Kidney (tissue), 22 donors: ENCODE results near the gene OXNAD1. TPM values are rescaled to one million over a fixed set of nuclear protein-coding genes. Genes with fewer than 3 reads are reported as not detected.

Experiments used
- DNase-seq, 5 donors: peaks; one replicate each; pipeline ENCODE4 v3.0.0-alpha.2; 2013 to 2020
- FAIRE-seq: peaks from 2 replicates; lab custom pipeline; 2012; peaks lifted over from hg19 to GRCh38; lab: Jason Lieb, UNC
- H3K27ac ChIP-seq, 2 donors: one replicate each; pipeline ENCODE4 v1.7.0; 2013; ENCODE audit warnings: low read depth in 2 of 2, low read length in 2 of 2, inconsistent platforms in 1 of 2
- H3K27me3 ChIP-seq: one replicate; pipeline ENCODE4 v1.7.1; 2013; ENCODE audit warnings: low read length, inconsistent platforms; ENCODE audit not compliant: control insufficient read depth, insufficient read depth
- H3K36me3 ChIP-seq, 3 donors: one replicate each; pipeline versions ENCODE4 v1.7.0 to v1.7.1; 2013; ENCODE audit warnings: low read length in 3 of 3, control low read depth in 1 of 3, inconsistent platforms in 1 of 3; ENCODE audit not compliant: insufficient read depth in 3 of 3, control insufficient read depth in 2 of 3
- H3K4me1 ChIP-seq, 3 donors: one replicate each; pipeline versions ENCODE4 v1.7.0 to v1.7.1; 2013; ENCODE audit warnings: low read length in 3 of 3, inconsistent platforms in 1 of 3, low read depth in 1 of 3; ENCODE audit not compliant: control insufficient read depth in 2 of 3, insufficient read depth in 2 of 3
- H3K4me3 ChIP-seq, 3 donors: one replicate each; pipeline versions ENCODE4 v1.7.0 to v1.8.1; 2013; ENCODE audit warnings: low read length in 3 of 3, control low read depth in 1 of 3, inconsistent platforms in 1 of 3
- H3K9ac ChIP-seq, 3 donors: one replicate each; pipeline versions ENCODE4 v1.7.0 to v1.7.1; 2013; ENCODE audit warnings: low read length in 3 of 3, control low read depth in 1 of 3, inconsistent platforms in 1 of 3
- H3K9me3 ChIP-seq, 3 donors: one replicate each; pipeline versions ENCODE4 v1.7.0 to v1.7.1; 2013; ENCODE audit warnings: low read length in 3 of 3, control low read depth in 1 of 3, inconsistent platforms in 1 of 3; ENCODE audit not compliant: control insufficient read depth in 2 of 3, insufficient read depth in 1 of 3
- intact Hi-C: fragments of 100-400 bp; cut with DNase I; formaldehyde crosslinking; loops from one replicate; pipeline ENCODE4 v1.11.1; 2022
- long read RNA-seq, 10 donors: library from polyadenylated mRNA in 1 of 10; unstranded in 1 of 10; transcript quantifications; one replicate each; pipeline ENCODE4 v2.0.0 and lab custom pipeline, GENCODE V29; 2021 to 2026
- polyA plus RNA-seq: library from polyadenylated mRNA; stranded (reverse); fragments of 350-450 nt; fragmentation: Illumina TruSeq; extraction: RNeasy Lipid Tissue Mini Kit (QIAGEN cat#74804); gene quantifications from one replicate; pipeline ENCODE4 v1.2.3, GENCODE V29; 2014; ENCODE audit warnings: low read depth, low replicate concordance; ENCODE audit not compliant: insufficient read depth
- total RNA-seq: library from RNA; stranded (reverse); fragmentation: NEBNext Ultra II Directional; extraction: Animal tissue kit (Norgen Biotek cat#: 25700); gene quantifications from one replicate; pipeline ENCODE4 v1.2.1, GENCODE V29; 2021
- TF ChIP-seq, protein P1 (sequence below): IDR thresholded peaks from 3 replicates; pipeline ENCODE4 v1.5.1; 2012; ENCODE audit warnings: mild to moderate bottlenecking, moderate library complexity, borderline replicate concordance; ENCODE audit not compliant: insufficient read depth; ENCODE audit errors: extremely low read depth
- donor health status: control.
- donor health status: control.
- donor health status: control.
- donor health status: control.
- donor health status: control.
- donor health status: DM: yes; HTN: yes; CAD: no.
- donor health status: Normal renal cell carcinoma (clear cell type).

Gene OXNAD1, protein sequence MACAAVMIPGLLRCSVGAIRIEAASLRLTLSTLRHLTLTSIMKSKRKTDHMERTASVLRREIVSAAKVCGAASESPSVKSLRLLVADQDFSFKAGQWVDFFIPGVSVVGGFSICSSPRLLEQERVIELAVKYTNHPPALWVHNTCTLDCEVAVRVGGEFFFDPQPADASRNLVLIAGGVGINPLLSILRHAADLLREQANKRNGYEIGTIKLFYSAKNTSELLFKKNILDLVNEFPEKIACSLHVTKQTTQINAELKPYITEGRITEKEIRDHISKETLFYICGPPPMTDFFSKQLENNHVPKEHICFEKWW
- 17.3 TPM for total RNA-seq
- polyA plus RNA-seq: 12.7 TPM
- long read RNA-seq, donor 1, partial matches to known transcripts: 0 of 2 reads
- long read RNA-seq, donor 1, other reads (novel, unspliced or antisense): 0 of 2 reads
- long read RNA-seq, donor 2, partial matches to known transcripts: 0 of 3 reads
- long read RNA-seq, donor 2, other reads (novel, unspliced or antisense): 0 of 3 reads
- long read RNA-seq, donor 3, partial matches to known transcripts: 0 of 6 reads
- long read RNA-seq, donor 3, other reads (novel, unspliced or antisense): 0 of 6 reads
- long read RNA-seq, donor 4, partial matches to known transcripts: 0 of 2 reads
- long read RNA-seq, donor 4, other reads (novel, unspliced or antisense): 0 of 2 reads
- long read RNA-seq, donor 5: 0 reads
- long read RNA-seq, donor 6, partial matches to known transcripts: 0 of 3 reads
- long read RNA-seq, donor 6, other reads (novel, unspliced or antisense): 0 of 3 reads
- long read RNA-seq, donor 7, partial matches to known transcripts: 3 of 17 reads
- long read RNA-seq, donor 7, other reads (novel, unspliced or antisense): 6 of 17 reads
- long read RNA-seq, donor 8, partial matches to known transcripts: 21 of 35 reads
- long read RNA-seq, donor 8, other reads (novel, unspliced or antisense): 12 of 35 reads
- long read RNA-seq, donor 9, partial matches to known transcripts: 0 of 1 reads
- long read RNA-seq, donor 9, other reads (novel, unspliced or antisense): 0 of 1 reads
- long read RNA-seq, donor 10, partial matches to known transcripts: 0 of 10 reads
- long read RNA-seq, donor 10, other reads (novel, unspliced or antisense): 5 of 10 reads

DNA sequence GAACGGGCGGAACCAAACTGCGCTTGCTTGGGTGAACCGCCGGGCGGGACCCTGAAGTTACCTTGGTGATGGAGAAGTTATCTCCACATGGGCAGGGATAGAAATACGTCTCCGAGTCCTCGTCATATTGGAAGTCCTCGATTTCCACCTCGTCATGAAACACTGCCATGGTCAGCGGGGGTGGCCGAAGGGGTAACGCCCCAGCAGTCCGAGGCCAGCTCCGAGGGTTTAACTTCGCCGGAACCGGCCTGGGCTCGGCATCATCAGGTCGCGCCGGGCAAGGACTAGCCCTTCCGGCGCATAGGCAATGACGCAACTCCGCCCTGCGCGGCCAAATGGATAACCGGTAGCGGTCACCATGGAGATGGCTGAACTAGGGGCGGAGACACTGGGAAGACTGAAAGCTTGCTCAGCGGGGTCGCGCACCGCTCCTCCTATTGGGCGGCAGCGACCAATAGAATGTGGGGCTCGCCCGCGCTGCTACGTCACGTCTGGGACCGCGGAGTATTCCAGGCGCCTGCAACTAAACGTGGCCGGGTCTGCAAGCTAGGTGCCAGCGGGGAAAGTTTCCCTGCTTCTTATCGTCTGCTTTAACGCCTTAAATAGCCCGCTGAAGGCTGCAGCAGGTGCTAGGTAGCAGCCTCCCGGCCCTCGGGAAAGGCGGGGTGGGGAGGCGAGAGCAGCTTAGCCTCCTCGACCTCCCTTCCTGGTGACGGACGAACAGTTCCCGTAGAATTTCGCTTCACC, at the start of gene OXNAD1, which contains the start of gene DPH3:
OXNAD1 (plus strand) TSS at position 505 of the 747 bp plus-strand sequence. CDS start 5,741 bp downstream, outside the sequence.
DPH3 (minus strand) TSS at position 236 of the 747 bp plus-strand sequence; CDS start at position 169, 67 bp downstream.
- H3K27me3 ChIP-seq: no peaks in the 10 kb centered on the region
- peak within 1 kb of the TSS; percentile 95 to 99 (median 99) for H3K4me3 ChIP-seq
- TF ChIP-seq, protein P1, sequence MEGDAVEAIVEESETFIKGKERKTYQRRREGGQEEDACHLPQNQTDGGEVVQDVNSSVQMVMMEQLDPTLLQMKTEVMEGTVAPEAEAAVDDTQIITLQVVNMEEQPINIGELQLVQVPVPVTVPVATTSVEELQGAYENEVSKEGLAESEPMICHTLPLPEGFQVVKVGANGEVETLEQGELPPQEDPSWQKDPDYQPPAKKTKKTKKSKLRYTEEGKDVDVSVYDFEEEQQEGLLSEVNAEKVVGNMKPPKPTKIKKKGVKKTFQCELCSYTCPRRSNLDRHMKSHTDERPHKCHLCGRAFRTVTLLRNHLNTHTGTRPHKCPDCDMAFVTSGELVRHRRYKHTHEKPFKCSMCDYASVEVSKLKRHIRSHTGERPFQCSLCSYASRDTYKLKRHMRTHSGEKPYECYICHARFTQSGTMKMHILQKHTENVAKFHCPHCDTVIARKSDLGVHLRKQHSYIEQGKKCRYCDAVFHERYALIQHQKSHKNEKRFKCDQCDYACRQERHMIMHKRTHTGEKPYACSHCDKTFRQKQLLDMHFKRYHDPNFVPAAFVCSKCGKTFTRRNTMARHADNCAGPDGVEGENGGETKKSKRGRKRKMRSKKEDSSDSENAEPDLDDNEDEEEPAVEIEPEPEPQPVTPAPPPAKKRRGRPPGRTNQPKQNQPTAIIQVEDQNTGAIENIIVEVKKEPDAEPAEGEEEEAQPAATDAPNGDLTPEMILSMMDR: no peak
- intact Hi-C loops: no loop called here
- no peaks in the 10 kb centered on the region for H3K9me3 ChIP-seq
- H3K9ac ChIP-seq: peak within 1 kb of the TSS; percentile 84 to 99 (median 98)
- peaks cover 0 to 5% (median 3%) of the 10 kb centered on the region in 3 donors for H3K4me1 ChIP-seq
- DNase-seq (peak; percentile 99 to 100 (median 100)), FAIRE-seq (peak; percentile 94)
- H3K27ac ChIP-seq: peak within 1 kb of the TSS; percentile 77 to 84
- peaks cover 0 to 4% (median 3%) of the 10 kb centered on the region in 3 donors for H3K36me3 ChIP-seq

DNA sequence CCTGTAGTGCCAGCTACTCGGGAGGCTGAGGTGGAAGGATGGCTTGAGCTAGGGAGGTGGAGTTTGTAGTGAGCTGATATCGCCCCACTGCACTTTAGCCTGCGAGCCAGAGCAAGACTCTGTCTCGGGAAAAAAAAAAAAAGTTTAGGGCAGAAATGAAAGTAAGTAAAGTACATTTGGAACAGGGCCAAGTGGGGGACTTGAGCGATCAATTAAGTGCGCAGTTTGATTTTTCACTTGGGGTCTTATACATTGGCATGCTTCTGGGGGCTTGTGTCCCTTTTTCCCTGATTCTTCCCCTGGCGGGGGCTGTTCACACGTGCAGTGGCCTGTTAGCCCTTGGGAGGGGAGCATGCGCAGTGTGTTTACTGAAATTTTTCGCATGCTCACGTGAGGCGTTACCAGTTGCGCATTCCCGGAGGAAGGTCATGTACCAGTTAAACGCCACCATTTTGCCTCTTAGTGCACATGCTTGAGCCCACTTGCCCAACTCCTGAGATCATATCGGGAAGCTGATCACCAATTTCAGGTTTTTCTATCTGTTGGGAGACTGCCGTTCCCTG, 48.6 kb upstream of the OXNAD1 start:
- intact Hi-C loops: no loop called here
- FAIRE-seq (no peak), DNase-seq (no peak)
- Histone ChIP-seq H3K27ac (no peak overlapping the region), H3K9ac (no peak overlapping the region), H3K9me3 (no peaks in the 10 kb centered on the region), H3K4me3 (no peak overlapping the region), H3K36me3 (no peaks in the 10 kb centered on the region), H3K4me1 (no peaks in the 10 kb centered on the region), H3K27me3 (no peaks in the 10 kb centered on the region)
- TF ChIP-seq, protein P1: no peak

DNA sequence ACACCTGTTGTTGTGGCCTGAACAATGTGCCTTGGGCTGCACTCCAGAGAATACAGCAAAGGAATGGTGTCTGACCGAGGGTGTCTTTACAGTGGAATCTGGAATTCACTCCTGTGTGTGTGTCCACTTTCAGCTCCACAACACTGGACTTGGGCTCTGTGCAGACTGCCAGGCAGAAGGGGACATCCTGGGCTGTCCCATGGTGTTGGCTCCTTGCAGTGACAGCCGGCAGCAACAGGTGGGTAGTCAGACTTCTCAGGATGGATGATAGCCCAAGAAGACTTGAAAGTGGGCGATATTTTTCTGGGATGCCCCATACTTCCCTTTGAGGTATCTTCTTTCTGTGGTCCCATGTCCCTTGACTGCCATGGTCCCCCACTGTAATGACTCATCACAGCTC, 45.2 kb upstream of the OXNAD1 start:
- TF ChIP-seq, protein P1: no peak
- Histone ChIP-seq H3K36me3 (no peaks in the 10 kb centered on the region), H3K9ac (no peak overlapping the region), H3K27me3 (no peaks in the 10 kb centered on the region), H3K4me3 (no peak overlapping the region), H3K27ac (no peak overlapping the region), H3K4me1 (no peaks in the 10 kb centered on the region), H3K9me3 (no peaks in the 10 kb centered on the region)
- intact Hi-C loops: no loop called here
- no peak for FAIRE-seq
- no peak for DNase-seq
